Ascending aorta (tissue), 2 donors: Measurements from ENCODE around the gene PDCL2. TPM values are rescaled to one million over a fixed set of nuclear protein-coding genes. Genes with fewer than 3 reads are reported as not detected.

Experiments used
- DNase-seq, 2 donors: peaks; one replicate each; pipeline ENCODE4 v3.0.0-alpha.2; 2019; ENCODE audit warnings: low spot score in 2 of 2
- H3K27ac ChIP-seq, 2 donors: fragments of 200-600 bp; sonication (generic); one replicate each; pipeline ENCODE4 v1.5.1; 2016 to 2017; ENCODE audit warnings: mild to moderate bottlenecking in 1 of 2
- H3K27me3 ChIP-seq: fragments of 200-600 bp; sonication (generic); one replicate; pipeline ENCODE4 v1.5.1; 2017
- H3K36me3 ChIP-seq, 2 donors: fragments of 200-600 bp; sonication (generic); one replicate each; pipeline ENCODE4 v1.5.1; 2016
- H3K4me1 ChIP-seq, 2 donors: fragments of 200-600 bp; sonication (generic); one replicate each; pipeline ENCODE4 v1.5.1; 2016 to 2017; ENCODE audit warnings: mild to moderate bottlenecking in 1 of 2
- H3K4me3 ChIP-seq, 2 donors: fragments of 200-600 bp; sonication (generic); one replicate each; pipeline ENCODE4 v1.5.1; 2016 to 2017; ENCODE audit warnings: mild to moderate bottlenecking in 1 of 2
- H3K9me3 ChIP-seq, 2 donors: fragments of 200-600 bp; sonication (generic); one replicate each; pipeline ENCODE4 v1.5.1; 2016
- intact Hi-C: fragments of 100-400 bp; cut with DNase I; formaldehyde crosslinking; loops from one replicate; pipeline ENCODE4 v1.15.1; 2023
- total RNA-seq: library from RNA; depleted of rRNA; stranded (reverse); fragments of >200 nt; gene quantifications from one replicate; pipeline ENCODE4 v1.1.0, GENCODE V29; 2016
- TF ChIP-seq, protein P1 (sequence below), 3 experiments: fragments of 200-600 bp in 2 of 3; fragments of 450-650 bp in 1 of 3; sonication (generic) in 2 of 3; IDR thresholded peaks; one replicate each; pipeline ENCODE4 v1.5.1; 2016 to 2019; ENCODE audit warnings: antibody characterized with exemption in 3 of 3, mild to moderate bottlenecking in 1 of 3, moderate library complexity in 1 of 3

PDCL2 gene
- total RNA-seq, 1 donor from 2014 or later = not detected

GRCh38 chr4:55578341-55579010, 13.6 kb downstream of the PDCL2 start:
- no peaks in the 10 kb centered on the region for H3K27me3 ChIP-seq
- no peaks in the 10 kb centered on the region for H3K36me3 ChIP-seq
- intact Hi-C loops = no loop called here
- no peak overlapping the region for H3K27ac ChIP-seq
- TF ChIP-seq, protein P1, sequence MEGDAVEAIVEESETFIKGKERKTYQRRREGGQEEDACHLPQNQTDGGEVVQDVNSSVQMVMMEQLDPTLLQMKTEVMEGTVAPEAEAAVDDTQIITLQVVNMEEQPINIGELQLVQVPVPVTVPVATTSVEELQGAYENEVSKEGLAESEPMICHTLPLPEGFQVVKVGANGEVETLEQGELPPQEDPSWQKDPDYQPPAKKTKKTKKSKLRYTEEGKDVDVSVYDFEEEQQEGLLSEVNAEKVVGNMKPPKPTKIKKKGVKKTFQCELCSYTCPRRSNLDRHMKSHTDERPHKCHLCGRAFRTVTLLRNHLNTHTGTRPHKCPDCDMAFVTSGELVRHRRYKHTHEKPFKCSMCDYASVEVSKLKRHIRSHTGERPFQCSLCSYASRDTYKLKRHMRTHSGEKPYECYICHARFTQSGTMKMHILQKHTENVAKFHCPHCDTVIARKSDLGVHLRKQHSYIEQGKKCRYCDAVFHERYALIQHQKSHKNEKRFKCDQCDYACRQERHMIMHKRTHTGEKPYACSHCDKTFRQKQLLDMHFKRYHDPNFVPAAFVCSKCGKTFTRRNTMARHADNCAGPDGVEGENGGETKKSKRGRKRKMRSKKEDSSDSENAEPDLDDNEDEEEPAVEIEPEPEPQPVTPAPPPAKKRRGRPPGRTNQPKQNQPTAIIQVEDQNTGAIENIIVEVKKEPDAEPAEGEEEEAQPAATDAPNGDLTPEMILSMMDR (IDR thresholded peaks at IDR 0.05) = no peak
- no peak for DNase-seq
- no peak overlapping the region for H3K4me3 ChIP-seq
- no peaks in the 10 kb centered on the region for H3K4me1 ChIP-seq
- peaks cover 0 to 12% of the 10 kb centered on the region in 2 donors for H3K9me3 ChIP-seq

DNA sequence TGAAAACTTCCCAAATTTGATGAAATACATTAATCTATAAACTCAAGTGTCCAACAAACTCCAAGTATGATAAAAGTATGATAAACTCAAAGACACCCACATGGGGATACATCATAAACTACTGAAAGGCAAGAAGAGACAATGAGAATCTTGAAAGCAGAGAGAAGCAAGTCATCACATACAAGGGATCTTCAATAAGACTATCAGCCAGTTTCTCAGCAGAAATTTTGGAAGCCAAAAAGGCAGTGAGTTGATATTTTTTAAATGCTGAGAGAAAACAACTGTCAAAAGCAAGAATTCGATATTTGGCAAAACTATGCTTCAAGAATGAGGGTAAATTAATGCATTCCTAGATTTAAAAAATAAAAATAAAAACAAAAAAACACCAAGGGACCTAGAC, 16.5 kb downstream of the PDCL2 start:
- no peak overlapping the region for H3K4me3 ChIP-seq
- TF ChIP-seq, protein P1 (IDR thresholded peaks at IDR 0.05) = no peak
- intact Hi-C loops = no loop called here
- H3K9me3 ChIP-seq = peaks cover 0 to 12% of the 10 kb centered on the region in 2 donors
- DNase-seq = no peak
- H3K27ac ChIP-seq = no peak overlapping the region
- H3K27me3 ChIP-seq = no peaks in the 10 kb centered on the region
- H3K36me3 ChIP-seq = no peaks in the 10 kb centered on the region
- no peaks in the 10 kb centered on the region for H3K4me1 ChIP-seq

GRCh38 chr4:55574252-55574651, 17.8 kb downstream of the PDCL2 start:
- no peak overlapping the region for H3K27ac ChIP-seq
- no peak for DNase-seq
- TF ChIP-seq, protein P1 (IDR thresholded peaks at IDR 0.05) = no peak
- no peaks in the 10 kb centered on the region for H3K4me1 ChIP-seq
- no peaks in the 10 kb centered on the region for H3K36me3 ChIP-seq
- no peaks in the 10 kb centered on the region for H3K27me3 ChIP-seq
- H3K4me3 ChIP-seq = no peak overlapping the region
- intact Hi-C loops = no loop called here
- H3K9me3 ChIP-seq = peaks cover 0 to 12% of the 10 kb centered on the region in 2 donors

DNA sequence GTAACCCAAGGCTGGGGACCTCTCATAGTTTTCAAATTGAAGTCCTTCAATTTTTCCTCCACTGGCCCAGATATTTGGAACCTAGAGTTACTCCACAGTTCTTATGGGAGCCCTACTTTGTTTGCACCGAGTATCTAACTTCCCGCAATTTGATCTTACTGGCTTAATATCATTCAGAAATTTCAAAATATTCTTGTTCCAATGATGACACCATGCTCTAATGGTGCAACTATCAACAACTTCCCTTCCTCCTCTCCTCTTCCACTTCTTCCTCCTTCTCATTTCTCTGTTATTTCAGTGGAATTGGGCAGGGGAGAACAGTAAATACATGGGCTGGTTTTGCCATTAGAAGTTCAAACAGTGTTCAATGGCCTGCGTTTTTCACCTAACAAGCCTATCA, 20.2 kb downstream of the PDCL2 start:
- Histone ChIP-seq H3K36me3 (no peaks in the 10 kb centered on the region), H3K27ac (no peak overlapping the region), H3K4me1 (no peaks in the 10 kb centered on the region), H3K9me3 (peaks cover 0 to 12% of the 10 kb centered on the region in 2 donors), H3K27me3 (no peaks in the 10 kb centered on the region), H3K4me3 (no peak overlapping the region)
- intact Hi-C loops = no loop called here
- TF ChIP-seq, protein P1 (IDR thresholded peaks at IDR 0.05) = no peak
- no peak for DNase-seq

DNA sequence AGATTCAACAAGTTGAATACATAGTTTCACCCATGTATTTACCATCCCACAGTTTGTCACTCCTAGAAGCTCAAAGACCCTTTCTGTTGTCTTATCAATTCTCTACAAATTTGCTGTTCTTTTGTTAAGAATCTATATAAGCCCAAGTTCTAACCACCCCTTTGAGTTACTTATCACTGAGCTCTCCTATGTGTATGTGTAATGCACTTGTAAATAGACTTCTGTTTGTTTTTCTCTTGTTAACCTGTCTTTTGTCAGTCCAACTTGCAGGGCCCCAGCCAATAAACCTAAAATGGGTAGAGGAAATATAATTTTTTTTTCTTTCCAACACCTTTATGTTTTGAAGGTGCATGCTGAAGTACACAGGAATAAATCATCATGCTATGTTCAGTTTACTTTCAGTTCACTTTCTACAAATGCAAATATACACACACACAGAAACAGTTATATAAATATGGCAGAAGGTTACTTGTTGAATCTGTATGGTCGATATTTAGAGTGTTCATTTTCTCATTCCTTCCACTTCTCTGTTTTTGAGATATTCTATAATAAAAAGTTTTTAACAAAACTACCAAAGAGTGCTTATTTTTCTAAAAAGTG, 23.0 kb downstream of the PDCL2 start:
- TF ChIP-seq, protein P1 (IDR thresholded peaks at IDR 0.05) = no peak
- no peak overlapping the region for H3K4me3 ChIP-seq
- H3K9me3 ChIP-seq = no peaks in the 10 kb centered on the region
- DNase-seq = no peak
- intact Hi-C loops = no loop called here
- no peak overlapping the region for H3K27ac ChIP-seq
- H3K27me3 ChIP-seq = no peaks in the 10 kb centered on the region
- H3K4me1 ChIP-seq = no peaks in the 10 kb centered on the region
- H3K36me3 ChIP-seq = no peaks in the 10 kb centered on the region
